Measurements from ENCODE around the gene NOS3. TPM values are rescaled to one million over a fixed set of nuclear protein-coding genes. Genes with fewer than 3 reads are reported as not detected.

Gene NOS3
- total and polyA plus RNA-seq, 2 experiments from 2014 or later, result 2.6 to 6.1 TPM

DNA sequence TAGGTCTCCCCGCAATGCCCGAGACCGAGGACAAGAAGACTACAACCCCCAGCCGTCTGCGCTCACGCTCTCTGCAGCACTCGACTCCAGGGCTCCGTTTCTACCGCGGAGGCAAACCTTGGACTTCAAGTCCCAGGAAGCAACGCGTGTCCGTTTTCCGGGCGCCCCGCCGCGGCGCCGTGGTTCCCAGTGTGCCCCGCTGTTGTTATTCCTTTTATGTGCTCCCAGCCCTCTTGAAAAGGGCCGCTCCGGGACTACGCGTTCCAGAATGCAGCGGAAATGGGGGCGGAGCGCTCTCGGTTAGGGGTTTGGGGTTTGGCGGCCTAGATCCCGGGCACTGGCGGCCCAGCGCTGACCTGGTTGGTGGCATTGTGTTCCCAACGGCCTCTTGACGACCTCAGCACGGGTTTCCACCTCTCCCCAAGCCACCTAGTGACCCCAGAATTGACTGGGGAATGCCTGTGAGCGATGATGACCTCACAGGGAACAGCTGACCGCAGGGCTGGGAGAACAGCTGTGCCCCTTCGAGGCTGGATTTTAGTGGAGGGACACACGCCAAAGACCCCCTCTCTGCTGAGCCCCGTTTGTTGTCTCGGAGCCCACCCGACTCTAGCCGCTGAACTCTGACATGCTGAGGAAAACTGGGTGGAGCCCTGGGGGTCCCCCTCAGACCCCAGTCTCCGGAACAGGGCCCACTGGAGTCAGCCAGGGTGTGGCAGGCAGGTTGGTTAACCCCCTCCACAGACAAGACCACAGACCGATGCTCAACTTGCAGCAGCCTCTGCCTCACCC is 67.4 kb downstream of the NOS3 start:
- H3K36me3 ChIP-seq (ENCODE audit: insufficient read depth), result no peaks in the 10 kb centered on the region
- H3K4me2 ChIP-seq, result peak overlapping the region; percentile 95
- peak overlapping the region; percentile 99 for H3K4me3 ChIP-seq
- ATAC-seq (peak; percentile 70), DNase-seq (ENCODE audit: low spot score) (peak; percentile 100)
- H2AFZ ChIP-seq, result no peak overlapping the region
- peaks cover 4% of the 10 kb centered on the region; the same call in 1 of the 2 replicates for H3K79me2 ChIP-seq (replicated peaks; ENCODE audit: insufficient read depth)
- H3K27ac ChIP-seq (ENCODE audit: low read depth), result no peak overlapping the region
- H3K4me1 ChIP-seq (ENCODE audit: insufficient read depth), result peaks cover 32% of the 10 kb centered on the region
- Mint-ChIP-seq H3K4me1 (peaks cover 42% of the 10 kb centered on the region), H3K27ac (peak overlapping the region; percentile 74), H3K4me3 (peak overlapping the region; percentile 86), H3K9me3 (no peaks in the 10 kb centered on the region), H3K36me3 (ENCODE audit: low read depth) (no peaks in the 10 kb centered on the region), H3K27me3 (ENCODE audit: insufficient read depth, low read depth, poor library complexity) (peaks cover 43% of the 10 kb centered on the region)
- TF ChIP-seq, protein P1, sequence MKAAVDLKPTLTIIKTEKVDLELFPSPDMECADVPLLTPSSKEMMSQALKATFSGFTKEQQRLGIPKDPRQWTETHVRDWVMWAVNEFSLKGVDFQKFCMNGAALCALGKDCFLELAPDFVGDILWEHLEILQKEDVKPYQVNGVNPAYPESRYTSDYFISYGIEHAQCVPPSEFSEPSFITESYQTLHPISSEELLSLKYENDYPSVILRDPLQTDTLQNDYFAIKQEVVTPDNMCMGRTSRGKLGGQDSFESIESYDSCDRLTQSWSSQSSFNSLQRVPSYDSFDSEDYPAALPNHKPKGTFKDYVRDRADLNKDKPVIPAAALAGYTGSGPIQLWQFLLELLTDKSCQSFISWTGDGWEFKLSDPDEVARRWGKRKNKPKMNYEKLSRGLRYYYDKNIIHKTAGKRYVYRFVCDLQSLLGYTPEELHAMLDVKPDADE (IDR thresholded peaks at IDR 0.05), result peak; percentile 99
- TF ChIP-seq STAT1 (IDR thresholded peaks at IDR 0.05; ENCODE audit: unreplicated experiment) (no peak), CREB1 (CRISPR knock-in tag; IDR thresholded peaks at IDR 0.05; ENCODE audit: low read depth) (peak; percentile 49), NANOG (IDR thresholded peaks at IDR 0.05; ENCODE audit: borderline replicate concordance) (peak; percentile 31; the same call in 1 of the 2 replicates), EZH2 (IDR thresholded peaks at IDR 0.05; ENCODE audit: low read depth, unreplicated experiment) (no peak), ZNF114 (CRISPR knock-in tag; IDR thresholded peaks at IDR 0.05) (no peak), POLR2AphosphoS5 (IDR thresholded peaks at IDR 0.05; ENCODE audit: low read depth) (peak; percentile 83), EZH2phosphoT487 (IDR thresholded peaks at IDR 0.05; ENCODE audit: unreplicated experiment) (no peak)
- TF ChIP-seq, protein P2, sequence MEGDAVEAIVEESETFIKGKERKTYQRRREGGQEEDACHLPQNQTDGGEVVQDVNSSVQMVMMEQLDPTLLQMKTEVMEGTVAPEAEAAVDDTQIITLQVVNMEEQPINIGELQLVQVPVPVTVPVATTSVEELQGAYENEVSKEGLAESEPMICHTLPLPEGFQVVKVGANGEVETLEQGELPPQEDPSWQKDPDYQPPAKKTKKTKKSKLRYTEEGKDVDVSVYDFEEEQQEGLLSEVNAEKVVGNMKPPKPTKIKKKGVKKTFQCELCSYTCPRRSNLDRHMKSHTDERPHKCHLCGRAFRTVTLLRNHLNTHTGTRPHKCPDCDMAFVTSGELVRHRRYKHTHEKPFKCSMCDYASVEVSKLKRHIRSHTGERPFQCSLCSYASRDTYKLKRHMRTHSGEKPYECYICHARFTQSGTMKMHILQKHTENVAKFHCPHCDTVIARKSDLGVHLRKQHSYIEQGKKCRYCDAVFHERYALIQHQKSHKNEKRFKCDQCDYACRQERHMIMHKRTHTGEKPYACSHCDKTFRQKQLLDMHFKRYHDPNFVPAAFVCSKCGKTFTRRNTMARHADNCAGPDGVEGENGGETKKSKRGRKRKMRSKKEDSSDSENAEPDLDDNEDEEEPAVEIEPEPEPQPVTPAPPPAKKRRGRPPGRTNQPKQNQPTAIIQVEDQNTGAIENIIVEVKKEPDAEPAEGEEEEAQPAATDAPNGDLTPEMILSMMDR (conservative IDR thresholded peaks at IDR 0.05; ENCODE audit: low read depth in 2 of 2), result no peak
- TF ChIP-seq, protein P3, sequence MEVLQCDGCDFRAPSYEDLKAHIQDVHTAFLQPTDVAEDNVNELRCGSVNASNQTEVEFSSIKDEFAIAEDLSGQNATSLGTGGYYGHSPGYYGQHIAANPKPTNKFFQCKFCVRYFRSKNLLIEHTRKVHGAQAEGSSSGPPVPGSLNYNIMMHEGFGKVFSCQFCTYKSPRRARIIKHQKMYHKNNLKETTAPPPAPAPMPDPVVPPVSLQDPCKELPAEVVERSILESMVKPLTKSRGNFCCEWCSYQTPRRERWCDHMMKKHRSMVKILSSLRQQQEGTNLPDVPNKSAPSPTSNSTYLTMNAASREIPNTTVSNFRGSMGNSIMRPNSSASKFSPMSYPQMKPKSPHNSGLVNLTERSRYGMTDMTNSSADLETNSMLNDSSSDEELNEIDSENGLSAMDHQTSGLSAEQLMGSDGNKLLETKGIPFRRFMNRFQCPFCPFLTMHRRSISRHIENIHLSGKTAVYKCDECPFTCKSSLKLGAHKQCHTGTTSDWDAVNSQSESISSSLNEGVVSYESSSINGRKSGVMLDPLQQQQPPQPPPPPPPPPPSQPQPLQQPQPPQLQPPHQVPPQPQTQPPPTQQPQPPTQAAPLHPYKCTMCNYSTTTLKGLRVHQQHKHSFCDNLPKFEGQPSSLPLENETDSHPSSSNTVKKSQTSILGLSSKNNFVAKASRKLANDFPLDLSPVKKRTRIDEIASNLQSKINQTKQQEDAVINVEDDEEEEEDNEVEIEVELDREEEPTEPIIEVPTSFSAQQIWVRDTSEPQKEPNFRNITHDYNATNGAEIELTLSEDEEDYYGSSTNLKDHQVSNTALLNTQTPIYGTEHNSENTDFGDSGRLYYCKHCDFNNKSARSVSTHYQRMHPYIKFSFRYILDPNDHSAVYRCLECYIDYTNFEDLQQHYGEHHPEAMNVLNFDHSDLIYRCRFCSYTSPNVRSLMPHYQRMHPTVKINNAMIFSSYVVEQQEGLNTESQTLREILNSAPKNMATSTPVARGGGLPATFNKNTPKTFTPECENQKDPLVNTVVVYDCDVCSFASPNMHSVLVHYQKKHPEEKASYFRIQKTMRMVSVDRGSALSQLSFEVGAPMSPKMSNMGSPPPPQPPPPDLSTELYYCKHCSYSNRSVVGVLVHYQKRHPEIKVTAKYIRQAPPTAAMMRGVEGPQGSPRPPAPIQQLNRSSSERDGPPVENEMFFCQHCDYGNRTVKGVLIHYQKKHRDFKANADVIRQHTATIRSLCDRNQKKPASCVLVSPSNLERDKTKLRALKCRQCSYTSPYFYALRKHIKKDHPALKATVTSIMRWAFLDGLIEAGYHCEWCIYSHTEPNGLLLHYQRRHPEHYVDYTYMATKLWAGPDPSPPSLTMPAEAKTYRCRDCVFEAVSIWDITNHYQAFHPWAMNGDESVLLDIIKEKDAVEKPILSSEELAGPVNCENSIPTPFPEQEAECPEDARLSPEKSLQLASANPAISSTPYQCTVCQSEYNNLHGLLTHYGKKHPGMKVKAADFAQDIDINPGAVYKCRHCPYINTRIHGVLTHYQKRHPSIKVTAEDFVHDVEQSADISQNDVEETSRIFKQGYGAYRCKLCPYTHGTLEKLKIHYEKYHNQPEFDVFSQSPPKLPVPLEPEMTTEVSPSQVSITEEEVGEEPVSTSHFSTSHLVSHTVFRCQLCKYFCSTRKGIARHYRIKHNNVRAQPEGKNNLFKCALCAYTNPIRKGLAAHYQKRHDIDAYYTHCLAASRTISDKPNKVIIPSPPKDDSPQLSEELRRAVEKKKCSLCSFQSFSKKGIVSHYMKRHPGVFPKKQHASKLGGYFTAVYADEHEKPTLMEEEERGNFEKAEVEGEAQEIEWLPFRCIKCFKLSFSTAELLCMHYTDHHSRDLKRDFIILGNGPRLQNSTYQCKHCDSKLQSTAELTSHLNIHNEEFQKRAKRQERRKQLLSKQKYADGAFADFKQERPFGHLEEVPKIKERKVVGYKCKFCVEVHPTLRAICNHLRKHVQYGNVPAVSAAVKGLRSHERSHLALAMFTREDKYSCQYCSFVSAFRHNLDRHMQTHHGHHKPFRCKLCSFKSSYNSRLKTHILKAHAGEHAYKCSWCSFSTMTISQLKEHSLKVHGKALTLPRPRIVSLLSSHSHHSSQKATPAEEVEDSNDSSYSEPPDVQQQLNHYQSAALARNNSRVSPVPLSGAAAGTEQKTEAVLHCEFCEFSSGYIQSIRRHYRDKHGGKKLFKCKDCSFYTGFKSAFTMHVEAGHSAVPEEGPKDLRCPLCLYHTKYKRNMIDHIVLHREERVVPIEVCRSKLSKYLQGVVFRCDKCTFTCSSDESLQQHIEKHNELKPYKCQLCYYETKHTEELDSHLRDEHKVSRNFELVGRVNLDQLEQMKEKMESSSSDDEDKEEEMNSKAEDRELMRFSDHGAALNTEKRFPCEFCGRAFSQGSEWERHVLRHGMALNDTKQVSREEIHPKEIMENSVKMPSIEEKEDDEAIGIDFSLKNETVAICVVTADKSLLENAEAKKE (CRISPR knock-in tag; IDR thresholded peaks at IDR 0.05), result no peak
- H4K20me1 ChIP-seq (replicated peaks; ENCODE audit: insufficient read depth), result no peaks in the 10 kb centered on the region; the same call in 1 of the 2 replicates
- H3K27me3 ChIP-seq (ENCODE audit: insufficient read depth), result peaks cover 36% of the 10 kb centered on the region
- peaks cover 14% of the 10 kb centered on the region for H3F3A ChIP-seq (replicated peaks; ENCODE audit: low read depth)
- H3K9me2 ChIP-seq (ENCODE audit: insufficient read depth), result no peaks in the 10 kb centered on the region

All from GM23338 (cell line).